NCI-H1417 (cell line): Measurements from ENCODE around the gene LYST.

ENCODE experiments used
- DNase-seq, 3 experiments: peaks; one replicate each; lab custom pipeline; 2025; lab: John Stamatoyannopoulos, UW

Gene LYST

GRCh38 chr1:235712812-235713211 lies 153.9 kb downstream of the LYST start:
- DNase-seq, result no peak

- no peak for DNase-seq
Observed at GRCh38 chr1:235710687-235711086, 156.0 kb downstream of the LYST start.

- no peak for DNase-seq
Observed at GRCh38 chr1:235709018-235709417, 157.7 kb downstream of the LYST start.

- DNase-seq, result no peak
Observed at GRCh38 chr1:235708390-235708962, 158.2 kb downstream of the LYST start.

GRCh38 chr1:235703506-235703905 lies 163.2 kb downstream of the LYST start:
- no peak for DNase-seq

- DNase-seq, result peak in 2 of 3 experiments; percentile 6 to 42
Observed at GRCh38 chr1:235702412-235702811, 164.3 kb downstream of the LYST start.

- DNase-seq, result no peak
Observed at GRCh38 chr1:235697508-235697907, 169.2 kb downstream of the LYST start.

GRCh38 chr1:235689356-235689755 lies 177.3 kb downstream of the LYST start:
- no peak for DNase-seq

- no peak for DNase-seq
Observed at GRCh38 chr1:235688096-235688495, 178.6 kb downstream of the LYST start.

- no peak for DNase-seq
Observed at GRCh38 chr1:235683653-235684052, 183.1 kb downstream of the LYST start.

- DNase-seq, result no peak
Observed at GRCh38 chr1:235682216-235682615, 184.5 kb downstream of the LYST start.

GRCh38 chr1:235679644-235680043 lies 187.1 kb downstream of the LYST start:
- DNase-seq, result no peak

GRCh38 chr1:235679005-235679404 lies 187.7 kb downstream of the LYST start:
- DNase-seq, result no peak

- peak in 1 of 3 experiments; percentile 16 for DNase-seq
Observed at GRCh38 chr1:235675152-235675890, 191.4 kb downstream of the LYST start.

- DNase-seq, result no peak
Observed at GRCh38 chr1:235673981-235674380, 192.7 kb downstream of the LYST start.

- DNase-seq, result no peak
Observed at GRCh38 chr1:235671992-235672391, 194.7 kb downstream of the LYST start.

GRCh38 chr1:235670157-235670776 lies 196.4 kb downstream of the LYST start:
- no peak for DNase-seq

- DNase-seq, result no peak
Observed at GRCh38 chr1:235669277-235669676, 197.4 kb downstream of the LYST start.

- DNase-seq, result peak in 1 of 3 experiments; percentile 32
Observed at GRCh38 chr1:235663628-235664027, 203.1 kb downstream of the LYST start.

GRCh38 chr1:235661568-235661967 lies 205.1 kb downstream of the LYST start:
- no peak for DNase-seq

- DNase-seq, result no peak
Observed at GRCh38 chr1:235659186-235659771, 207.4 kb downstream of the LYST start.

GRCh38 chr1:235657747-235658526 lies 208.8 kb downstream of the LYST start:
- DNase-seq, result peak in 1 of 3 experiments; percentile 24
